B cell (primary cell): ENCODE data around the gene EPC1. TPM values are rescaled to one million over a fixed set of nuclear protein-coding genes. Genes with fewer than 3 reads are reported as not detected.

ENCODE experiments used
- ATAC-seq: fragments of 200-7000 bp; cut with Tn5 transposase; one replicate; pipeline ENCODE4 v1.10.0; 2021; ENCODE audit warnings: low read depth, mild to moderate bottlenecking, moderate number of reproducible peaks, moderate library complexity
- CTCF ChIA-PET: fragments of 350-600 bp; sonication (Branson Sonifier 250); formaldehyde crosslinking; loops from one replicate; lab custom pipeline; 2021; ENCODE audit warnings: antibody characterized with exemption, inconsistent platforms; lab: Charles Lee
- POLR2A ChIA-PET: fragments of 350-600 bp; sonication (Branson Sonifier 250); formaldehyde crosslinking; loops from one replicate; lab custom pipeline; 2021; ENCODE audit warnings: antibody characterized with exemption; lab: Charles Lee
- DNase-seq: peaks from one replicate; pipeline ENCODE4 v3.0.0; 2013
- H2AFZ ChIP-seq: 2 replicates; pipeline ENCODE4 v1.6.1; 2012; ENCODE audit warnings: mild to moderate bottlenecking, low read depth, low read length; ENCODE audit not compliant: insufficient read depth, poor library complexity, severe bottlenecking
- H3K27ac ChIP-seq, 2 donors: 1 replicate in 1 of 2; 2 replicates in 1 of 2; pipeline ENCODE4 v1.5.1; 2012 to 2013; ENCODE audit warnings: low read length in 2 of 2, mild to moderate bottlenecking in 2 of 2, moderate library complexity in 1 of 2
- H3K27me3 ChIP-seq, 4 experiments: fragments of 200-600 bp in 1 of 4; sonication (generic) in 1 of 4; replicated peaks in 1 of 4; 1 replicate in 2 of 4; 2 replicates in 2 of 4; pipeline versions ENCODE4 v1.6.1 to v1.7.0; 2013 to 2016; ENCODE audit warnings: low read length in 3 of 4, mild to moderate bottlenecking in 2 of 4, mixed read lengths in 1 of 4, moderate library complexity in 1 of 4; ENCODE audit not compliant: insufficient read depth in 4 of 4, control insufficient read depth in 3 of 4; ENCODE audit errors: control extremely low read depth in 1 of 4
- H3K36me3 ChIP-seq, 2 experiments: replicated peaks in 1 of 2; 1 replicate in 1 of 2; 2 replicates in 1 of 2; pipeline versions ENCODE4 v1.6.1 to v1.7.1; 2013; ENCODE audit warnings: low read length in 1 of 2; ENCODE audit not compliant: insufficient read depth in 2 of 2, control insufficient read depth in 1 of 2; ENCODE audit errors: control extremely low read depth in 1 of 2, extremely low read depth in 1 of 2
- H3K4me1 ChIP-seq, 2 donors: fragments of 200-600 bp in 1 of 2; sonication (generic) in 1 of 2; 1 replicate in 1 of 2; 2 replicates in 1 of 2; pipeline versions ENCODE4 v1.5.1 to v1.6.1; 2013 to 2017; ENCODE audit warnings: low read length in 2 of 2; ENCODE audit not compliant: control insufficient read depth in 2 of 2, insufficient read depth in 2 of 2
- H3K4me2 ChIP-seq: replicated peaks from 2 replicates; pipeline ENCODE3; 2012; ENCODE audit warnings: mild to moderate bottlenecking, low read depth, low read length; ENCODE audit not compliant: poor library complexity, severe bottlenecking
- H3K4me3 ChIP-seq, 5 experiments: fragments of 200-600 bp in 1 of 5; sonication (generic) in 1 of 5; 1 replicate in 3 of 5; 2 replicates in 2 of 5; pipeline versions ENCODE4 v1.5.1 to v1.7.0; 2011 to 2016; ENCODE audit warnings: low read length in 4 of 5, mild to moderate bottlenecking in 4 of 5, low read depth in 2 of 5, control low read depth in 1 of 5, moderate library complexity in 1 of 5; ENCODE audit not compliant: insufficient read depth in 1 of 5; ENCODE audit errors: control extremely low read depth in 1 of 5, extremely low read depth in 1 of 5
- H3K79me2 ChIP-seq: fragments of 200-600 bp; sonication (generic); one replicate; pipeline ENCODE4 v1.6.0; 2016; ENCODE audit warnings: low read length; ENCODE audit not compliant: control insufficient read depth, insufficient read depth
- H3K9ac ChIP-seq: fragments of 200-600 bp; sonication (generic); 2 replicates; pipeline ENCODE4 v1.6.1; 2017; ENCODE audit warnings: mild to moderate bottlenecking, low read length, moderate library complexity
- H3K9me3 ChIP-seq, 3 donors: one replicate each; pipeline versions ENCODE4 v1.6.1 to v1.7.1; 2013; ENCODE audit warnings: low read length in 2 of 3; ENCODE audit not compliant: control insufficient read depth in 2 of 3, insufficient read depth in 1 of 3; ENCODE audit errors: control extremely low read depth in 1 of 3
- H4K20me1 ChIP-seq: 2 replicates; pipeline ENCODE4 v1.6.0; 2012; ENCODE audit warnings: mild to moderate bottlenecking, low read length; ENCODE audit not compliant: insufficient read depth, control insufficient read depth, poor library complexity, severe bottlenecking
- H3K27ac Mint-ChIP-seq: one replicate; pipeline ENCODE4 v1.8.0; 2021; ENCODE audit warnings: mixed read lengths
- H3K27me3 Mint-ChIP-seq: one replicate; pipeline ENCODE4 v1.8.0; 2021; ENCODE audit warnings: mixed read lengths
- H3K4me1 Mint-ChIP-seq: one replicate; pipeline ENCODE4 v1.8.0; 2021; ENCODE audit warnings: mixed read lengths
- H3K4me3 Mint-ChIP-seq: one replicate; pipeline ENCODE4 v1.8.0; 2021; ENCODE audit warnings: mixed read lengths
- H3K9me3 Mint-ChIP-seq: one replicate; pipeline ENCODE4 v1.8.0; 2022; ENCODE audit warnings: mixed read lengths; ENCODE audit not compliant: insufficient read depth
- CTCF ChIP-seq: fragments of 200-600 bp; IDR thresholded peaks from one replicate; pipeline ENCODE4 v1.8.0; 2022; ENCODE audit warnings: antibody characterized with exemption, mild to moderate bottlenecking
- EZH2 ChIP-seq: IDR thresholded peaks from 2 replicates; pipeline ENCODE4 v1.6.1; 2012; ENCODE audit warnings: borderline replicate concordance, low read depth, mild to moderate bottlenecking, moderate library complexity, low read length; ENCODE audit not compliant: insufficient read depth, poor library complexity, severe bottlenecking
- WGBS: methylation state at CpG from one replicate; pipeline ENCODE4 v1.1.5; 2013; ENCODE audit warnings: missing lambda C conversion rate; ENCODE audit not compliant: insufficient coverage; 5-methylcytosine and 5-hydroxymethylcytosine counted together
- intact Hi-C: fragments of 100-400 bp; cut with micrococcal nuclease; formaldehyde crosslinking; loops from one replicate; pipeline ENCODE4 v1.10.0; 2022
- polyA plus RNA-seq: library from polyadenylated mRNA; depleted of rRNA; stranded (reverse); fragments of >200 nt; gene quantifications from 2 replicates; pipeline ENCODE4 v1.2.3, GENCODE V29; 2012
- total RNA-seq, 2 donors: library from RNA; stranded (reverse); fragments of 120-200 nt in 1 of 2; gene quantifications; 1 replicate in 1 of 2; 2 replicates in 1 of 2; pipeline versions ENCODE4 v1.2.3 to v1.2.4, GENCODE V29; 2013 to 2022

The EPC1 gene
- total and polyA plus RNA-seq, 2 donors (not counting 1 experiment from before 2014, with no cell fraction given) = 120 to 220 TPM

GRCh38 chr10:32386623-32387260 lies 39.8 kb upstream of the EPC1 start:
- no peaks in the 10 kb centered on the region for H3K79me2 ChIP-seq
- no peak overlapping the region for H3K4me2 ChIP-seq
- ATAC-seq = no peak
- Mint-ChIP-seq H3K4me1 (peaks cover 1% of the 10 kb centered on the region), H3K9me3 (no peaks in the 10 kb centered on the region), H3K4me3 (no peak overlapping the region), H3K27me3 (peaks cover 5% of the 10 kb centered on the region), H3K27ac (no peak overlapping the region)
- no peak for DNase-seq
- H4K20me1 ChIP-seq = no peaks in the 10 kb centered on the region
- H3K4me3 ChIP-seq = no peak overlapping the region
- H3K4me1 ChIP-seq = no peaks in the 10 kb centered on the region
- no peak for TF ChIP-seq CTCF
- TF ChIP-seq EZH2 = no peak
- H3K27me3 ChIP-seq = no peaks in the 10 kb centered on the region
- no peak overlapping the region for H2AFZ ChIP-seq
- ChIA-PET POLR2A (no interaction called here), CTCF (interaction anchor here (0.8 to 2.2 kb wide), 2 partner anchors 19 to 196 kb away, joined by 5 read pairs; no protein-coding TSS in a partner anchor)
- intact Hi-C loops = no loop called here
- H3K36me3 ChIP-seq = no peaks in the 10 kb centered on the region
- 97% methylated on average over 4 of the region's 7 CpGs for WGBS
- H3K27ac ChIP-seq = no peak overlapping the region
- H3K9ac ChIP-seq = no peak overlapping the region
- H3K9me3 ChIP-seq = peaks cover 0 to 3% (median 0%) of the 10 kb centered on the region in 3 donors

- H3K9me3 Mint-ChIP-seq = no peaks in the 10 kb centered on the region
Measured at GRCh38 chr10:32384171-32384570, 37.2 kb upstream of the EPC1 start.

More at GRCh38 chr10:32384171-32384570, 37.2 kb upstream of the EPC1 start:
- Histone ChIP-seq H3K4me1 (peaks cover 7% of the 10 kb centered on the region in 2 donors), H3K9ac (no peak overlapping the region), H3K4me3 (no peak overlapping the region), H3K36me3 (no peaks in the 10 kb centered on the region), H3K27me3 (no peaks in the 10 kb centered on the region), H2AFZ (no peak overlapping the region), H3K27ac (no peak overlapping the region), H3K9me3 (peaks cover 0 to 3% (median 0%) of the 10 kb centered on the region in 3 donors), H3K4me2 (no peak overlapping the region), H3K79me2 (no peaks in the 10 kb centered on the region), H4K20me1 (no peaks in the 10 kb centered on the region)
- 95% methylated on average over 4 of the region's 4 CpGs for WGBS
- TF ChIP-seq EZH2 (no peak), CTCF (no peak)
- H3K4me3 Mint-ChIP-seq = no peak overlapping the region
- H3K4me1 Mint-ChIP-seq = peaks cover 1% of the 10 kb centered on the region
- DNase-seq (no peak), ATAC-seq (no peak)
- POLR2A ChIA-PET = no interaction called here
- CTCF ChIA-PET = interaction anchor here (1.3 to 1.5 kb wide), 2 partner anchors 9 to 18 kb away, joined by 3 read pairs; no protein-coding TSS in a partner anchor
- no peak overlapping the region for H3K27ac Mint-ChIP-seq
- H3K27me3 Mint-ChIP-seq = peaks cover 5% of the 10 kb centered on the region
- intact Hi-C loops = no loop called here
